Hepatocyte (in vitro differentiated cells): ENCODE measurements around the gene PNPLA2.

Source experiments
- CTCF ChIP-seq: fragments of 200-600 bp; sonication (generic); IDR thresholded peaks from 2 replicates; pipeline ENCODE4 v1.5.1; 2016; ENCODE audit warnings: antibody characterized with exemption, mild to moderate bottlenecking; ENCODE audit not compliant: poor library complexity
- EZH2 ChIP-seq: fragments of 200-600 bp; sonication (generic); IDR thresholded peaks from 2 replicates; pipeline ENCODE4 v1.6.1; 2016; ENCODE audit warnings: antibody characterized with exemption, mild to moderate bottlenecking, borderline replicate concordance

- no peak for TF ChIP-seq CTCF
- TF ChIP-seq EZH2, result no peak
These were observed 15.2 kb downstream of the PNPLA2 start for GRCh38 chr11:833849-834311.
